22Rv1 (cell line): ENCODE results near the gene APLN.

Source experiments
- ZFX ChIP-seq: fragments of 450-650 bp; IDR thresholded peaks from 2 replicates; pipeline ENCODE4 v1.6.1; 2017; ENCODE audit warnings: antibody characterized with exemption, borderline replicate concordance
- TF ChIP-seq, protein P1 (sequence below): fragments of 450-650 bp; IDR thresholded peaks from 2 replicates; pipeline ENCODE4 v1.5.1; 2017; ENCODE audit warnings: mild to moderate bottlenecking

DNA sequence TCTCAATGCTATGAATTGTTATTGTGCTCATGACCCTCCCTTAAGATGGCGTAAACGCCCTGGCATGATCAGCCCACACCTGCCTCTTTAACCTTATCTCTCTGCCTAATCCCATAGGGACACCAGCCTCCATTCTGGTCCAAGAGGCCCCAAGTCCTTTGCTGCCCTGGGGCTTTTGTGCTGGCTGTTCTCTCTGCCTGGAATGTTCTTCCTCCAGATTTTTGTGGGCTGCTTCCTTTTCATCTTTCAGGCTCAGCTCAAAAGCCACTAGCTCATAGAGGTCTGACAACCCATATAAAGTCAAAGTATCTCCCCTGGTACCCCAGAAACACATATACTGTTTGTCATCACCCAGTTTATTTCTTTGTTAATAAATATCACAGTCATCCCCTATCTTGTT lies 42.4 kb downstream of the APLN start:
- TF ChIP-seq, protein P1, sequence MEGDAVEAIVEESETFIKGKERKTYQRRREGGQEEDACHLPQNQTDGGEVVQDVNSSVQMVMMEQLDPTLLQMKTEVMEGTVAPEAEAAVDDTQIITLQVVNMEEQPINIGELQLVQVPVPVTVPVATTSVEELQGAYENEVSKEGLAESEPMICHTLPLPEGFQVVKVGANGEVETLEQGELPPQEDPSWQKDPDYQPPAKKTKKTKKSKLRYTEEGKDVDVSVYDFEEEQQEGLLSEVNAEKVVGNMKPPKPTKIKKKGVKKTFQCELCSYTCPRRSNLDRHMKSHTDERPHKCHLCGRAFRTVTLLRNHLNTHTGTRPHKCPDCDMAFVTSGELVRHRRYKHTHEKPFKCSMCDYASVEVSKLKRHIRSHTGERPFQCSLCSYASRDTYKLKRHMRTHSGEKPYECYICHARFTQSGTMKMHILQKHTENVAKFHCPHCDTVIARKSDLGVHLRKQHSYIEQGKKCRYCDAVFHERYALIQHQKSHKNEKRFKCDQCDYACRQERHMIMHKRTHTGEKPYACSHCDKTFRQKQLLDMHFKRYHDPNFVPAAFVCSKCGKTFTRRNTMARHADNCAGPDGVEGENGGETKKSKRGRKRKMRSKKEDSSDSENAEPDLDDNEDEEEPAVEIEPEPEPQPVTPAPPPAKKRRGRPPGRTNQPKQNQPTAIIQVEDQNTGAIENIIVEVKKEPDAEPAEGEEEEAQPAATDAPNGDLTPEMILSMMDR: no peak
- no peak for TF ChIP-seq ZFX
